HG03571 (cell line): Measurements from ENCODE around the gene CBFA2T3.

Experiments
- ATAC-seq: cut with Tn5 transposase; IDR thresholded peaks from one replicate; pipeline ENCODE4 v1.9.1; 2021; ENCODE audit not compliant: unreplicated experiment

Gene CBFA2T3

GRCh38 chr16:88844419-88845036 is 132.5 kb downstream of the CBFA2T3 start:
- ATAC-seq = no peak

- ATAC-seq = no peak
Measured at GRCh38 chr16:88843256-88843655, 133.8 kb downstream of the CBFA2T3 start.

- no peak for ATAC-seq
Measured at GRCh38 chr16:88842806-88843205, 134.2 kb downstream of the CBFA2T3 start.

GRCh38 chr16:88842308-88842756 is 134.7 kb downstream of the CBFA2T3 start:
- no peak for ATAC-seq

GRCh38 chr16:88841521-88842307 is 135.3 kb downstream of the CBFA2T3 start:
- ATAC-seq = no peak

- ATAC-seq = no peak
Measured at GRCh38 chr16:88840600-88841215, 136.3 kb downstream of the CBFA2T3 start.

GRCh38 chr16:88839745-88840599 is 137.0 kb downstream of the CBFA2T3 start:
- no peak for ATAC-seq

- no peak for ATAC-seq
Measured at GRCh38 chr16:88839026-88839529, 137.9 kb downstream of the CBFA2T3 start.

- no peak for ATAC-seq
Measured at GRCh38 chr16:88838566-88838965, 138.4 kb downstream of the CBFA2T3 start.

- no peak for ATAC-seq
Measured at GRCh38 chr16:88837806-88838205, 139.2 kb downstream of the CBFA2T3 start.

GRCh38 chr16:88836791-88837190 is 140.2 kb downstream of the CBFA2T3 start:
- ATAC-seq = no peak

GRCh38 chr16:88835818-88836217 is 141.2 kb downstream of the CBFA2T3 start:
- no peak for ATAC-seq

- no peak for ATAC-seq
Measured at GRCh38 chr16:88835383-88835782, 141.6 kb downstream of the CBFA2T3 start.

GRCh38 chr16:88834670-88835069 is 142.3 kb downstream of the CBFA2T3 start:
- no peak for ATAC-seq

GRCh38 chr16:88833086-88833485 is 143.9 kb downstream of the CBFA2T3 start:
- ATAC-seq = no peak

GRCh38 chr16:88831838-88832237 is 145.2 kb downstream of the CBFA2T3 start:
- no peak for ATAC-seq

GRCh38 chr16:88830783-88831182 is 146.2 kb downstream of the CBFA2T3 start:
- ATAC-seq = no peak

- no peak for ATAC-seq
Measured at GRCh38 chr16:88830258-88830657, 146.7 kb downstream of the CBFA2T3 start.

GRCh38 chr16:88828711-88829110 is 148.3 kb downstream of the CBFA2T3 start:
- no peak for ATAC-seq

- ATAC-seq = no peak
Measured at GRCh38 chr16:88827727-88828126, 149.3 kb downstream of the CBFA2T3 start.
